ENCODE measurements around the gene NPB.

GRCh38 chr17:81907219-81908145 is 5.4 kb downstream of the NPB start:
- no peak for TF ChIP-seq POLR2A (IDR thresholded peaks at IDR 0.05; ENCODE audit: low read depth, low read length)
- TF ChIP-seq POLR2AphosphoS5 (IDR thresholded peaks at IDR 0.05; ENCODE audit: low read depth, low read length): no peak
